SU-DHL-6 (cell line): ENCODE data around the gene GBX2.

Source experiments
- H2AFZ ChIP-seq: fragments of 200-600 bp; sonication (generic); 2 replicates; pipeline ENCODE4 v1.6.1; 2014; ENCODE audit warnings: low read depth, mild to moderate bottlenecking, moderate library complexity, mixed read lengths, antibody characterized with exemption, low read length; ENCODE audit not compliant: severe bottlenecking
- H3F3A ChIP-seq: fragments of 200-600 bp; shearing (Covaris generic); 2 replicates; pipeline ENCODE4 v1.6.0; 2016; ENCODE audit warnings: antibody characterized with exemption, mild to moderate bottlenecking; ENCODE audit not compliant: insufficient read depth
- H3K27ac ChIP-seq: fragments of 200-600 bp; sonication (generic); 2 replicates; pipeline ENCODE4 v1.5.1; 2016; ENCODE audit warnings: low read depth, mild to moderate bottlenecking, low read length, moderate library complexity, mixed read lengths
- H3K27me3 ChIP-seq: fragments of 200-600 bp; sonication (generic), shearing (Covaris generic); 2 replicates; pipeline ENCODE4 v1.6.0; 2014; ENCODE audit warnings: mild to moderate bottlenecking, low read length
- H3K36me3 ChIP-seq: fragments of 200-600 bp; sonication (generic); 2 replicates; pipeline ENCODE4 v1.6.1; 2014; ENCODE audit warnings: mild to moderate bottlenecking, low read length, mixed read lengths
- H3K4me2 ChIP-seq: fragments of 300-600, 200-600 bp; shearing (Covaris generic), sonication (generic); 2 replicates; pipeline ENCODE4 v1.6.0; 2014; ENCODE audit warnings: low read length, low read depth, mild to moderate bottlenecking; ENCODE audit not compliant: poor library complexity, severe bottlenecking
- H3K4me3 ChIP-seq: fragments of 200-600 bp; sonication (generic); 2 replicates; pipeline ENCODE4 v1.5.1; 2014; ENCODE audit warnings: antibody characterized with exemption, low read length, mild to moderate bottlenecking, mixed read lengths; ENCODE audit not compliant: insufficient read depth, poor library complexity, severe bottlenecking
- H3K79me2 ChIP-seq: fragments of 200-600 bp; sonication (generic); 2 replicates; pipeline ENCODE4 v1.6.1; 2014; ENCODE audit warnings: mild to moderate bottlenecking, low read length, moderate library complexity; ENCODE audit not compliant: insufficient read depth
- H3K9ac ChIP-seq: fragments of 200-600 bp; sonication (generic); 2 replicates; pipeline ENCODE4 v1.7.0; 2014; ENCODE audit warnings: mild to moderate bottlenecking, low read length
- H3K9me2 ChIP-seq: fragments of 200-600 bp; sonication (generic); replicated peaks from 2 replicates; pipeline ENCODE4 v1.6.1; 2014; ENCODE audit warnings: low read length; ENCODE audit not compliant: insufficient read depth
- H3K9me3 ChIP-seq: fragments of 200-600 bp; sonication (generic); 2 replicates; pipeline ENCODE4 v1.6.1; 2014; ENCODE audit warnings: low read length, mixed read lengths; ENCODE audit not compliant: insufficient read depth
- H4K20me1 ChIP-seq: fragments of 200-600 bp; sonication (generic); 2 replicates; pipeline ENCODE4 v1.6.1; 2014; ENCODE audit warnings: low read depth, mild to moderate bottlenecking, antibody characterized with exemption, low read length, moderate library complexity, mixed read lengths
- CTCF ChIP-seq: fragments of 200-600 bp; sonication (generic); IDR thresholded peaks from one replicate; pipeline ENCODE4 v1.5.1; 2017; ENCODE audit warnings: antibody characterized with exemption, mild to moderate bottlenecking, low read length, moderate library complexity; ENCODE audit not compliant: insufficient read depth, poor library complexity, severe bottlenecking
- EZH2phosphoT487 ChIP-seq: fragments of 200-600 bp; sonication (generic), shearing (Covaris generic); conservative IDR thresholded peaks from 2 replicates; pipeline ENCODE4 v1.6.1; 2018; ENCODE audit warnings: mild to moderate bottlenecking, antibody characterized with exemption, low read length, moderate library complexity, mixed read lengths

GBX2 gene

GRCh38 chr2:236177967-236178889 lies 10.0 kb upstream of the GBX2 start:
- Histone ChIP-seq H3K79me2 (no peaks in the 10 kb centered on the region), H3K9me3 (no peaks in the 10 kb centered on the region), H3F3A (no peaks in the 10 kb centered on the region), H3K9ac (no peak overlapping the region), H4K20me1 (no peaks in the 10 kb centered on the region), H3K27ac (no peak overlapping the region), H3K4me3 (no peak overlapping the region), H3K4me2 (no peak overlapping the region), H2AFZ (no peak overlapping the region), H3K27me3 (no peaks in the 10 kb centered on the region), H3K36me3 (no peaks in the 10 kb centered on the region), H3K9me2 (no peaks in the 10 kb centered on the region)
- no peak for TF ChIP-seq EZH2phosphoT487
- no peak for TF ChIP-seq CTCF

GRCh38 chr2:236177604-236177966 lies 9.4 kb upstream of the GBX2 start:
- H3K27ac ChIP-seq: no peak overlapping the region
- H3K36me3 ChIP-seq: no peaks in the 10 kb centered on the region
- no peaks in the 10 kb centered on the region for H3F3A ChIP-seq
- H3K4me3 ChIP-seq: no peak overlapping the region
- TF ChIP-seq CTCF: no peak
- TF ChIP-seq EZH2phosphoT487: no peak
- no peaks in the 10 kb centered on the region for H4K20me1 ChIP-seq
- H3K79me2 ChIP-seq: no peaks in the 10 kb centered on the region
- no peaks in the 10 kb centered on the region for H3K9me2 ChIP-seq
- no peak overlapping the region for H3K9ac ChIP-seq
- no peaks in the 10 kb centered on the region for H3K27me3 ChIP-seq
- H3K4me2 ChIP-seq: no peak overlapping the region
- no peaks in the 10 kb centered on the region for H3K9me3 ChIP-seq
- no peak overlapping the region for H2AFZ ChIP-seq

GRCh38 chr2:236176951-236177350 lies 8.8 kb upstream of the GBX2 start:
- no peaks in the 10 kb centered on the region for H3K9me2 ChIP-seq
- no peak overlapping the region for H2AFZ ChIP-seq
- H3K27ac ChIP-seq: no peak overlapping the region
- TF ChIP-seq CTCF (no peak), EZH2phosphoT487 (no peak)
- H3F3A ChIP-seq: no peaks in the 10 kb centered on the region
- no peaks in the 10 kb centered on the region for H4K20me1 ChIP-seq
- no peaks in the 10 kb centered on the region for H3K9me3 ChIP-seq
- H3K27me3 ChIP-seq: no peaks in the 10 kb centered on the region
- H3K9ac ChIP-seq: no peak overlapping the region
- H3K4me3 ChIP-seq: no peak overlapping the region
- no peaks in the 10 kb centered on the region for H3K79me2 ChIP-seq
- no peak overlapping the region for H3K4me2 ChIP-seq
- no peaks in the 10 kb centered on the region for H3K36me3 ChIP-seq
